NCI-H1436 treated with DMSO at 0.1 percent for 48 hours (cell line): ENCODE results near the gene MS4A6A.
"Not testable (repeated sequence)": the region's sequence is repeated elsewhere in the genome, so short reads cannot be mapped to it uniquely, and the experiment has no call there.

Source experiments
- DNase-seq: peaks from one replicate; lab custom pipeline; 2025; lab: John Stamatoyannopoulos, UW

The MS4A6A gene

GRCh38 chr11:60183591-60184205 is 815 bp upstream of the MS4A6A start:
- no peak for DNase-seq

GRCh38 chr11:60175860-60176275 is 7.0 kb downstream of the MS4A6A start:
- DNase-seq = no peak

- DNase-seq = no peak
Measured at GRCh38 chr11:60172011-60172410, 10.9 kb downstream of the MS4A6A start.

GRCh38 chr11:60170566-60170965 is 12.3 kb downstream of the MS4A6A start:
- DNase-seq = no peak

GRCh38 chr11:60169264-60169915 is 13.5 kb downstream of the MS4A6A start:
- no peak for DNase-seq

GRCh38 chr11:60168306-60168705 is 14.6 kb downstream of the MS4A6A start:
- no peak for DNase-seq

GRCh38 chr11:60165951-60166350 is 16.9 kb downstream of the MS4A6A start:
- DNase-seq = no peak

GRCh38 chr11:60165538-60165937 is 17.3 kb downstream of the MS4A6A start:
- no peak for DNase-seq

GRCh38 chr11:60164550-60165075 is 18.3 kb downstream of the MS4A6A start:
- no peak for DNase-seq

- no peak for DNase-seq
Measured at GRCh38 chr11:60161766-60162165, 21.1 kb downstream of the MS4A6A start.

GRCh38 chr11:60161107-60161506 is 21.8 kb downstream of the MS4A6A start:
- no peak for DNase-seq

GRCh38 chr11:60159868-60160267 is 23.0 kb downstream of the MS4A6A start:
- DNase-seq = no peak

GRCh38 chr11:60159284-60159683 is 23.6 kb downstream of the MS4A6A start:
- DNase-seq = no peak

- DNase-seq = no peak
Measured at GRCh38 chr11:60158636-60159035, 24.2 kb downstream of the MS4A6A start.

- no peak for DNase-seq
Measured at GRCh38 chr11:60155931-60156330, 27.0 kb downstream of the MS4A6A start.

GRCh38 chr11:60152727-60153126 is 30.2 kb downstream of the MS4A6A start:
- DNase-seq = not testable (repeated sequence)

GRCh38 chr11:60150279-60150678 is 32.6 kb downstream of the MS4A6A start:
- DNase-seq = no peak

GRCh38 chr11:60145677-60146076 is 37.2 kb downstream of the MS4A6A start:
- no peak for DNase-seq

GRCh38 chr11:60143768-60144167 is 39.1 kb downstream of the MS4A6A start:
- DNase-seq = no peak

GRCh38 chr11:60133917-60134316 is 49.0 kb downstream of the MS4A6A start:
- DNase-seq = no peak

GRCh38 chr11:60131912-60132311 is 51.0 kb downstream of the MS4A6A start:
- no peak for DNase-seq

- no peak for DNase-seq
Measured at GRCh38 chr11:60130496-60130895, 52.4 kb downstream of the MS4A6A start.

- DNase-seq = no peak
Measured at GRCh38 chr11:60129853-60130252, 53.0 kb downstream of the MS4A6A start.

- not testable (repeated sequence) for DNase-seq
Measured at GRCh38 chr11:60128866-60129265, 54.0 kb downstream of the MS4A6A start.
